Tongue (tissue), 2 donors: ENCODE results near the gene SRP68. TPM values are rescaled to one million over a fixed set of nuclear protein-coding genes. Genes with fewer than 3 reads are reported as not detected.
"Not testable (repeated sequence)": the region's sequence is repeated elsewhere in the genome, so short reads cannot be mapped to it uniquely, and the experiment has no call there.

Source experiments
- DNase-seq: peaks from one replicate; pipeline ENCODE4 v3.0.0-alpha.2; 2015
- total RNA-seq: library from RNA; depleted of rRNA; stranded (reverse); fragments of >200 nt; gene quantifications from one replicate; pipeline ENCODE4 v1.2.3, GENCODE V29; 2014

Gene SRP68
- total RNA-seq, 1 donor from 2014 or later = 50.0 TPM

- DNase-seq = no peak
These were observed 17.6 kb upstream of the SRP68 start for GRCh38 chr17:76089680-76090516.

- no peak for DNase-seq
These were observed 16.7 kb upstream of the SRP68 start for GRCh38 chr17:76088868-76089576.

GRCh38 chr17:76088041-76088867 lies 15.9 kb upstream of the SRP68 start:
- DNase-seq = no peak

- DNase-seq = no peak
These were observed 15.2 kb upstream of the SRP68 start for GRCh38 chr17:76087531-76087930.

- no peak for DNase-seq
These were observed 14.1 kb upstream of the SRP68 start for GRCh38 chr17:76086384-76086783.

GRCh38 chr17:76085731-76086366 lies 13.5 kb upstream of the SRP68 start:
- DNase-seq = no peak

- no peak for DNase-seq
These were observed 12.9 kb upstream of the SRP68 start for GRCh38 chr17:76085066-76085730.

- no peak for DNase-seq
These were observed 11.3 kb upstream of the SRP68 start for GRCh38 chr17:76083536-76084182.

- no peak for DNase-seq
These were observed 10.3 kb upstream of the SRP68 start for GRCh38 chr17:76082326-76083251.

GRCh38 chr17:76081295-76082210 lies 9.2 kb upstream of the SRP68 start:
- no peak for DNase-seq

GRCh38 chr17:76080768-76081287 lies 8.5 kb upstream of the SRP68 start:
- DNase-seq = no peak

GRCh38 chr17:76079956-76080767 lies 7.8 kb upstream of the SRP68 start:
- DNase-seq = no peak

- DNase-seq = no peak
These were observed 7.2 kb upstream of the SRP68 start for GRCh38 chr17:76079535-76079955.

GRCh38 chr17:76078860-76079534 lies 6.7 kb upstream of the SRP68 start, which contains the start of gene ZACN:
Gene ZACN, plus strand, starts transcription at chr17:76079182. Its CDS starts 83 bp downstream, at chr17:76079265.
- DNase-seq = no peak

GRCh38 chr17:76078370-76078769 lies 6.1 kb upstream of the SRP68 start:
- DNase-seq = not testable (repeated sequence)

- DNase-seq = no peak
These were observed 5.3 kb upstream of the SRP68 start for GRCh38 chr17:76077584-76078110.
